K562 (cell line): ENCODE data around the gene CACNA2D3. TPM values are rescaled to one million over a fixed set of nuclear protein-coding genes. Genes with fewer than 3 reads are reported as not detected.

ENCODE experiments used
- polyA plus RNA-seq, 8 experiments: library from polyadenylated mRNA; depleted of rRNA in 4 of 8; stranded (reverse) in 5 of 8; unstranded in 3 of 8; fragments of >200 nt; fragmentation: Nextera tagmentation in 2 of 8; fragmentation: Illumina TruSeq in 1 of 8; extraction: Ambion mirVana in 2 of 8; extraction: Trizol in 1 of 8; gene quantifications; 2 replicates each; pipeline versions ENCODE4 v1.2.1 to v1.2.3, GENCODE V29; 2011 to 2014; ENCODE audit warnings: inconsistent platforms in 1 of 8, missing spikeins in 1 of 8
- total RNA-seq, 7 experiments: library from RNA; depleted of rRNA in 6 of 7; stranded (reverse); fragments of >200 nt in 6 of 7; fragmentation: Illumina TruSeq in 2 of 7; extraction: Trizol in 2 of 7; gene quantifications; 2 replicates each; pipeline versions ENCODE4 v1.2.1 to v1.2.3, GENCODE V29; 2011 to 2021; ENCODE audit warnings: low replicate concordance in 1 of 7
- TF ChIP-seq, protein P1 (sequence below): fragments of 450-650 bp; IDR thresholded peaks from 2 replicates; pipeline ENCODE4 v1.6.1; 2016; ENCODE audit warnings: low read depth

Gene CACNA2D3
- total and polyA plus RNA-seq, 9 of the 15 experiments (the other 6 are each of a cell fraction or from before 2014, with no cell fraction given) = 0.01 TPM; not detected in 8

- TF ChIP-seq, protein P1, sequence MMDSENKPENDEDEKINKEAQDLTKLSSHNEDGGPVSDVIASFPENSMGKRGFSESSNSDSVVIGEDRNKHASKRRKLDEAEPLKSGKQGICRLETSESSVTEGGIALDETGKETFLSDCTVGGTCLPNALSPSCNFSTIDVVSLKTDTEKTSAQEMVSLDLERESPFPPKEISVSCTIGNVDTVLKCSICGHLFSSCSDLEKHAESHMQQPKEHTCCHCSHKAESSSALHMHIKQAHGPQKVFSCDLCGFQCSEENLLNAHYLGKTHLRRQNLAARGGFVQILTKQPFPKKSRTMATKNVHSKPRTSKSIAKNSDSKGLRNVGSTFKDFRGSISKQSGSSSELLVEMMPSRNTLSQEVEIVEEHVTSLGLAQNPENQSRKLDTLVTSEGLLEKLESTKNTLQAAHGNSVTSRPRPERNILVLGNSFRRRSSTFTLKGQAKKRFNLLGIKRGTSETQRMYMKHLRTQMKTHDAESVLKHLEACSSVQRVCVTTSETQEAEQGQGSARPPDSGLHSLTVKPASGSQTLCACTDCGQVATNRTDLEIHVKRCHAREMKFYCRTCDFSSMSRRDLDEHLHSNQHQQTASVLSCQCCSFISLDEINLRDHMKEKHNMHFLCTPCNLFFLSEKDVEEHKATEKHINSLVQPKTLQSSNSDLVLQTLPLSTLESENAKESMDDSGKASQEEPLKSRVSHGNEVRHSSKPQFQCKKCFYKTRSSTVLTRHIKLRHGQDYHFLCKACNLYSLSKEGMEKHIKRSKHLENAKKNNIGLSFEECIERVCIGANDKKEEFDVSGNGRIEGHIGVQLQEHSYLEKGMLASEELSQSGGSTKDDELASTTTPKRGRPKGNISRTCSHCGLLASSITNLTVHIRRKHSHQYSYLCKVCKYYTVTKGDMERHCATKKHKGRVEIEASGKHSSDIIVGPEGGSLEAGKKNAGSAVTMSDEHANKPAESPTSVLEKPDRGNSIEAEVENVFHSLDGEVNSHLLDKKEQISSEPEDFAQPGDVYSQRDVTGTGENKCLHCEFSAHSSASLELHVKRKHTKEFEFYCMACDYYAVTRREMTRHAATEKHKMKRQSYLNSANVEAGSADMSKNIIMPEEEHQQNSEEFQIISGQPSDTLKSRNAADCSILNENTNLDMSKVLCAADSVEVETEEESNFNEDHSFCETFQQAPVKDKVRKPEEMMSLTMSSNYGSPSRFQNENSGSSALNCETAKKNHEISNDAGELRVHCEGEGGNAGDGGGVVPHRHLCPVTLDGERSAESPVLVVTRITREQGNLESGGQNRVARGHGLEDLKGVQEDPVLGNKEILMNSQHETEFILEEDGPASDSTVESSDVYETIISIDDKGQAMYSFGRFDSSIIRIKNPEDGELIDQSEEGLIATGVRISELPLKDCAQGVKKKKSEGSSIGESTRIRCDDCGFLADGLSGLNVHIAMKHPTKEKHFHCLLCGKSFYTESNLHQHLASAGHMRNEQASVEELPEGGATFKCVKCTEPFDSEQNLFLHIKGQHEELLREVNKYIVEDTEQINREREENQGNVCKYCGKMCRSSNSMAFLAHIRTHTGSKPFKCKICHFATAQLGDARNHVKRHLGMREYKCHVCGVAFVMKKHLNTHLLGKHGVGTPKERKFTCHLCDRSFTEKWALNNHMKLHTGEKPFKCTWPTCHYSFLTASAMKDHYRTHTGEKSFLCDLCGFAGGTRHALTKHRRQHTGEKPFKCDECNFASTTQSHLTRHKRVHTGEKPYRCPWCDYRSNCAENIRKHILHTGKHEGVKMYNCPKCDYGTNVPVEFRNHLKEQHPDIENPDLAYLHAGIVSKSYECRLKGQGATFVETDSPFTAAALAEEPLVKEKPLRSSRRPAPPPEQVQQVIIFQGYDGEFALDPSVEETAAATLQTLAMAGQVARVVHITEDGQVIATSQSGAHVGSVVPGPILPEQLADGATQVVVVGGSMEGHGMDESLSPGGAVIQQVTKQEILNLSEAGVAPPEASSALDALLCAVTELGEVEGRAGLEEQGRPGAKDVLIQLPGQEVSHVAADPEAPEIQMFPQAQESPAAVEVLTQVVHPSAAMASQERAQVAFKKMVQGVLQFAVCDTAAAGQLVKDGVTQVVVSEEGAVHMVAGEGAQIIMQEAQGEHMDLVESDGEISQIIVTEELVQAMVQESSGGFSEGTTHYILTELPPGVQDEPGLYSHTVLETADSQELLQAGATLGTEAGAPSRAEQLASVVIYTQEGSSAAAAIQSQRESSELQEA = no peak
Measured at GRCh38 chr3:54873059-54874010, 751.0 kb downstream of the CACNA2D3 start (continued).
